Lower leg skin (tissue), 4 donors: ENCODE data around the gene CEMIP2. TPM values are rescaled to one million over a fixed set of nuclear protein-coding genes. Genes with fewer than 3 reads are reported as not detected.

Experiments
- DNase-seq, 2 donors: peaks; one replicate each; pipeline ENCODE4 v3.0.0-alpha.2; 2019; ENCODE audit warnings: low spot score in 2 of 2
- H3K4me3 ChIP-seq: fragments of 200-600 bp; sonication (generic); 2 replicates; pipeline ENCODE4 v1.5.1; 2017; ENCODE audit warnings: mild to moderate bottlenecking, low read depth; ENCODE audit not compliant: poor library complexity, severe bottlenecking
- POLR2A ChIP-seq, 2 donors: fragments of 450-650 bp; IDR thresholded peaks; one replicate each; pipeline ENCODE4 v1.6.1; 2016 to 2017; ENCODE audit warnings: antibody characterized with exemption in 2 of 2, mild to moderate bottlenecking in 1 of 2, moderate library complexity in 1 of 2
- WGBS, 2 donors: methylation state at CpG; one replicate each; pipeline ENCODE4 v1.1.5; 2018; 5-methylcytosine and 5-hydroxymethylcytosine counted together
- intact Hi-C: fragments of 100-400 bp; cut with DNase I; formaldehyde crosslinking; loops from one replicate; pipeline ENCODE4 v1.15.0; 2023; ENCODE audit warnings: low total_unique reads
- total RNA-seq, 4 donors: library from RNA; depleted of rRNA; stranded (reverse); fragments of >200 nt; gene quantifications; one replicate each; pipeline ENCODE4 v1.1.0, GENCODE V29; 2016
- TF ChIP-seq, protein P1 (sequence below), 3 donors: fragments of 450-650 bp; IDR thresholded peaks; one replicate each; pipeline ENCODE4 v1.5.1; 2016; ENCODE audit warnings: antibody characterized with exemption in 3 of 3, mild to moderate bottlenecking in 3 of 3, moderate library complexity in 2 of 3

CEMIP2 gene, protein sequence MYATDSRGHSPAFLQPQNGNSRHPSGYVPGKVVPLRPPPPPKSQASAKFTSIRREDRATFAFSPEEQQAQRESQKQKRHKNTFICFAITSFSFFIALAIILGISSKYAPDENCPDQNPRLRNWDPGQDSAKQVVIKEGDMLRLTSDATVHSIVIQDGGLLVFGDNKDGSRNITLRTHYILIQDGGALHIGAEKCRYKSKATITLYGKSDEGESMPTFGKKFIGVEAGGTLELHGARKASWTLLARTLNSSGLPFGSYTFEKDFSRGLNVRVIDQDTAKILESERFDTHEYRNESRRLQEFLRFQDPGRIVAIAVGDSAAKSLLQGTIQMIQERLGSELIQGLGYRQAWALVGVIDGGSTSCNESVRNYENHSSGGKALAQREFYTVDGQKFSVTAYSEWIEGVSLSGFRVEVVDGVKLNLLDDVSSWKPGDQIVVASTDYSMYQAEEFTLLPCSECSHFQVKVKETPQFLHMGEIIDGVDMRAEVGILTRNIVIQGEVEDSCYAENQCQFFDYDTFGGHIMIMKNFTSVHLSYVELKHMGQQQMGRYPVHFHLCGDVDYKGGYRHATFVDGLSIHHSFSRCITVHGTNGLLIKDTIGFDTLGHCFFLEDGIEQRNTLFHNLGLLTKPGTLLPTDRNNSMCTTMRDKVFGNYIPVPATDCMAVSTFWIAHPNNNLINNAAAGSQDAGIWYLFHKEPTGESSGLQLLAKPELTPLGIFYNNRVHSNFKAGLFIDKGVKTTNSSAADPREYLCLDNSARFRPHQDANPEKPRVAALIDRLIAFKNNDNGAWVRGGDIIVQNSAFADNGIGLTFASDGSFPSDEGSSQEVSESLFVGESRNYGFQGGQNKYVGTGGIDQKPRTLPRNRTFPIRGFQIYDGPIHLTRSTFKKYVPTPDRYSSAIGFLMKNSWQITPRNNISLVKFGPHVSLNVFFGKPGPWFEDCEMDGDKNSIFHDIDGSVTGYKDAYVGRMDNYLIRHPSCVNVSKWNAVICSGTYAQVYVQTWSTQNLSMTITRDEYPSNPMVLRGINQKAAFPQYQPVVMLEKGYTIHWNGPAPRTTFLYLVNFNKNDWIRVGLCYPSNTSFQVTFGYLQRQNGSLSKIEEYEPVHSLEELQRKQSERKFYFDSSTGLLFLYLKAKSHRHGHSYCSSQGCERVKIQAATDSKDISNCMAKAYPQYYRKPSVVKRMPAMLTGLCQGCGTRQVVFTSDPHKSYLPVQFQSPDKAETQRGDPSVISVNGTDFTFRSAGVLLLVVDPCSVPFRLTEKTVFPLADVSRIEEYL (N-terminal part only)
- 10 to 100 TPM; 20.6 to 48.6 (median 29.0) TPM for total RNA-seq

DNA sequence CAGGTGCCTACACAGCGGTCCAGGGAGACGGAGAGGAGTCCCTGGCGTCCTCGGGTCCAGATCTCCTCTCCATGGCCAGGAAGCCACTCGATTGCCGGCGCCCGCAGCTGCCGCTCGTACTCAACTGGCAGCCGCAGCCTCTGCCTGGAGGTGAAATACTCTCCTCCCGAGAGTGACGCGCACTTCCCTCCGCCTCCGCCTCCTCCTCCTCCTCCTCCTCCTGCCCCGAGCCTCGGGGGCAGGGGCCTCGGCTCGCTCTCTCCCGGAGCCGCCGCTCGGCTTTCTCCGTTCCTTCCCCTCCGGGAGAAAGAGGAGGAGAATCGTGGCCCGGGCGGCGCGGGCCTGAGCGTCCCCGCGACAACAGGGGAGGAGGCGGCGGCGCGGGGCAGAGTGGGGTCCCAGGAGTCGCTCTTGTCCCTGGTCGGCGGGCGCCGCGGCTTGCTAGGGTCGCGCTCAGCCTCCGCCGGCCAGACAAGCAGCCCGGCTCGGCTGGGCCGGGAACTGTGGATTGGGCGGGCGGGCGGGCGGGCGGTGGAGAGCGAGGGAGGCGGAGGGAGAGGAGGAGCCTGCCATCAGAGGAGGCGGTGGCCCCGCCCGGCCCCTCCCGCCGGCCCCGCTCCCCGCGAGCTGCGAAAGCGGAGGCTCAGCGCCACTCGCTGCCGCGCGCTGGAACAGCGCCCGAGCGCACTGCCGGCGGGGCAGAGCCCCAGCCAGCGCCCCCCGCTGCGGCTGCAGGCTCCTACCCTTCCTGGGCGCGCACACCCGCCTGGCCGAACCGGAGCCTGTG lies at the start of gene CEMIP2:
CEMIP2 (minus strand) TSS at position 126 of the 787 bp plus-strand sequence. CDS start 18,140 bp downstream, outside the sequence.
- peak in 1 of 2 donors; percentile 27 for TF ChIP-seq POLR2A (IDR thresholded peaks at IDR 0.05)
- TF ChIP-seq, protein P1, sequence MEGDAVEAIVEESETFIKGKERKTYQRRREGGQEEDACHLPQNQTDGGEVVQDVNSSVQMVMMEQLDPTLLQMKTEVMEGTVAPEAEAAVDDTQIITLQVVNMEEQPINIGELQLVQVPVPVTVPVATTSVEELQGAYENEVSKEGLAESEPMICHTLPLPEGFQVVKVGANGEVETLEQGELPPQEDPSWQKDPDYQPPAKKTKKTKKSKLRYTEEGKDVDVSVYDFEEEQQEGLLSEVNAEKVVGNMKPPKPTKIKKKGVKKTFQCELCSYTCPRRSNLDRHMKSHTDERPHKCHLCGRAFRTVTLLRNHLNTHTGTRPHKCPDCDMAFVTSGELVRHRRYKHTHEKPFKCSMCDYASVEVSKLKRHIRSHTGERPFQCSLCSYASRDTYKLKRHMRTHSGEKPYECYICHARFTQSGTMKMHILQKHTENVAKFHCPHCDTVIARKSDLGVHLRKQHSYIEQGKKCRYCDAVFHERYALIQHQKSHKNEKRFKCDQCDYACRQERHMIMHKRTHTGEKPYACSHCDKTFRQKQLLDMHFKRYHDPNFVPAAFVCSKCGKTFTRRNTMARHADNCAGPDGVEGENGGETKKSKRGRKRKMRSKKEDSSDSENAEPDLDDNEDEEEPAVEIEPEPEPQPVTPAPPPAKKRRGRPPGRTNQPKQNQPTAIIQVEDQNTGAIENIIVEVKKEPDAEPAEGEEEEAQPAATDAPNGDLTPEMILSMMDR (IDR thresholded peaks at IDR 0.05) = no peak
- peak; percentile 89 to 98 for DNase-seq
- WGBS, 2 donors = 0 to 1% methylated on average over 34 to 56 of the region's 86 CpGs
- peak within 1 kb of the TSS; percentile 71 for H3K4me3 ChIP-seq
- intact Hi-C loops = no loop called here

DNA sequence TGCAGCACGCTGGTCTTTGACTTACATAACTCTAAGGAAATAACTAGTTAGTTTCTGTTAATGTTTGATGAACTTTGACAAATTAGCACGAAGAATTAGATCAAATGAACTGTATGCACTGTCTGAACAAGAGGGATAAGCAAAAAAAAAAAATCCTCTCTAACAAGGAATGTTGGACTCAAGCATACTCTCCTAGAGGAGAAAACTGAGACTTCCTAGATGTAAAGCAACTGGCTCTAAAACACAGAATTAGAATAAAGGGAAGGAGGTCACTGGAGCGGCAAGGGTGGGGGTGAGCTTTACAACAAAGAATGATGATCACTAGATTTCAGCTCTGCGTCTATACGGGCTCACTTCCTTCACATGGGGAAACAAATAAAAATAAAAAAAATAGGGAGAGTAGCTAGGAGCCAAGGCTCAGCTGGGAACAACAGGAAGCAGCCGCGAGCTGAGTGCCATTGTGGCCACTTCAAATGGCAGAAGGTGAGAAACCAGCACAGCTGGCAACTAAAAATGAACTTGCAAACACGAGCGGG lies 48.7 kb upstream of the CEMIP2 start:
- TF ChIP-seq, protein P1 (IDR thresholded peaks at IDR 0.05) = no peak
- no peak for TF ChIP-seq POLR2A (IDR thresholded peaks at IDR 0.05)
- intact Hi-C loops = no loop called here

DNA sequence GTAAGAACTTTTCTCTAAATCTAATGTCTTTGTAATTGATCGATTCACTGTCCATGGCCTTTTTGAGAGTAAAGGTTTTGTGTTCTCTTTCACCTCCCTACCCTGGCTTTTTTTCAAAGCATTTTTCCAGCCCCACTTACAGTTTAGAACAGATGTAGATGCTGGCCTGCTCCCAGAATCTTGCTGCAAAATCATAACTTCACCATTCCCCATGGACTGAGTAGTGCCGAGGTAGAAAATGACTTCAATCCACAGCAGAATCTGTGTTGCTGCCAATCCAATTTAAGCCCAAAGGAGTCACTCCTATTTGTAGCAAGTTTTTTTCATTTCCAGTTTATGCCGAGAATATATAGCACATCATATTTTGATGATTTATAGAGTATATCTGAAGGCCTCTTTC lies 46.5 kb upstream of the CEMIP2 start:
- intact Hi-C loops = no loop called here
- no peak for DNase-seq
- WGBS, 2 donors = 69 to 71% methylated on average over 3 of the region's 3 CpGs
- no peak for TF ChIP-seq POLR2A (IDR thresholded peaks at IDR 0.05)
- TF ChIP-seq, protein P1 (IDR thresholded peaks at IDR 0.05) = no peak
- H3K4me3 ChIP-seq = no peak overlapping the region

More for the DNA sequence above, 48.7 kb upstream of the CEMIP2 start:
- WGBS, 2 donors = 73 to 81% methylated on average over 9 of the region's 9 CpGs
- no peak for DNase-seq
- no peak overlapping the region for H3K4me3 ChIP-seq

DNA sequence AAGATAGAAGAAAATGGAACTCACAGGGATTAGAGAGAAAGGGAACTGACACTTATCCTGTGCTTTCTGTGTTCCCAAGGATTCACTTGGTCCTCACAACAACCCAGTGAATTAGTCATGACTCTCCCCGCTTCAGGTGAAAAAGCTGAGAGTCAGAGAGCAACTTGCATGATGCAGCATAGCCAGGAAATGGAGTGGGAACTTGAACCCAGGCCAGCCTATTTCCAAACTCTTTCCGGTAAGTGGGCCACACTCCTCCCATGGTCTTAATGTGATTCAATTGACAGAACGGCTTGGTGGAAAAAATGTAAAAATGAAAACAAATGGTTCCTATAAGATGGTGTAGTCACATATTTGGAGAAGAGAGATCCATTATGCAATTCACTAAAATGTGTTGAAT lies 45.9 kb upstream of the CEMIP2 start:
- intact Hi-C loops = no loop called here
- no peak overlapping the region for H3K4me3 ChIP-seq
- DNase-seq = peak in 1 of 2 donors; percentile 21
- TF ChIP-seq, protein P1 (IDR thresholded peaks at IDR 0.05) = no peak
- TF ChIP-seq POLR2A (IDR thresholded peaks at IDR 0.05) = no peak
- 64 to 68% methylated on average over 3 of the region's 3 CpGs for WGBS, 2 donors
